Muscle of leg (tissue), 11 donors: ENCODE results near the gene SLC25A38. TPM values are rescaled to one million over a fixed set of nuclear protein-coding genes. Genes with fewer than 3 reads are reported as not detected.

Experiments used
- DNase-seq: peaks from one replicate; pipeline ENCODE4 v3.0.0; 2013
- H3K27ac ChIP-seq: one replicate; pipeline ENCODE4 v1.5.1; 2013; ENCODE audit warnings: mild to moderate bottlenecking, low read length, control low read depth
- H3K27me3 ChIP-seq: one replicate; pipeline ENCODE4 v1.6.1; 2013; ENCODE audit warnings: low read length; ENCODE audit not compliant: control insufficient read depth, insufficient read depth
- H3K36me3 ChIP-seq: one replicate; pipeline ENCODE4 v1.6.1; 2013; ENCODE audit warnings: low read length; ENCODE audit not compliant: control insufficient read depth, insufficient read depth
- H3K4me1 ChIP-seq: one replicate; pipeline ENCODE4 v1.6.1; 2013; ENCODE audit warnings: low read length; ENCODE audit not compliant: control insufficient read depth, insufficient read depth
- H3K4me3 ChIP-seq: one replicate; pipeline ENCODE4 v1.5.1; 2013; ENCODE audit warnings: low read length, control low read depth
- H3K9me3 ChIP-seq: replicated peaks from 2 replicates; pipeline ENCODE4 v1.6.1; 2013; ENCODE audit warnings: low read depth, low read length; ENCODE audit not compliant: control insufficient read depth
- WGBS: methylation state at CpG from one replicate; pipeline ENCODE4 v1.1.5; 2013; ENCODE audit warnings: missing lambda C conversion rate; ENCODE audit not compliant: insufficient coverage; 5-methylcytosine and 5-hydroxymethylcytosine counted together
- polyA plus RNA-seq, 8 donors: library from polyadenylated mRNA; unstranded; fragments of 120-200 nt; gene quantifications; one replicate each; pipeline versions ENCODE4 v1.2.1 to v1.2.3, GENCODE V29; 2013; ENCODE audit warnings: inconsistent platforms in 1 of 8, low replicate concordance in 1 of 8; ENCODE audit not compliant: insufficient read length in 8 of 8, insufficient read depth in 1 of 8
- total RNA-seq: library from RNA; stranded (reverse); fragments of 120-200 nt; gene quantifications from one replicate; pipeline ENCODE4 v1.2.4, GENCODE V29; 2013

The SLC25A38 gene
- total and polyA plus RNA-seq, 9 donors, result 12.6 to 19.4 (median 16.2) TPM

- 54% methylated on average over 22 of the region's 22 CpGs for WGBS
- no peaks in the 10 kb centered on the region for H3K36me3 ChIP-seq
- peaks cover 2% of the 10 kb centered on the region for H3K27me3 ChIP-seq
- H3K27ac ChIP-seq, result no peak overlapping the region
- peaks cover 5% of the 10 kb centered on the region for H3K4me1 ChIP-seq
- no peaks in the 10 kb centered on the region for H3K9me3 ChIP-seq
- H3K4me3 ChIP-seq, result no peak overlapping the region
- peak; percentile 41 for DNase-seq
Measured at GRCh38 chr3:39428745-39429201, 45.6 kb downstream of the SLC25A38 start.

GRCh38 chr3:39429466-39429865, 46.3 kb downstream of the SLC25A38 start:
- Histone ChIP-seq H3K27me3 (peaks cover 2% of the 10 kb centered on the region), H3K27ac (no peak overlapping the region), H3K36me3 (no peaks in the 10 kb centered on the region), H3K4me1 (peaks cover 5% of the 10 kb centered on the region), H3K4me3 (no peak overlapping the region), H3K9me3 (no peaks in the 10 kb centered on the region)
- no peak for DNase-seq
- 91% methylated on average over 11 of the region's 11 CpGs for WGBS

- H3K27ac ChIP-seq, result no peak overlapping the region
- H3K9me3 ChIP-seq, result no peaks in the 10 kb centered on the region
- peaks cover 2% of the 10 kb centered on the region for H3K27me3 ChIP-seq
- no peak overlapping the region for H3K4me3 ChIP-seq
- H3K36me3 ChIP-seq, result no peaks in the 10 kb centered on the region
- no peak for DNase-seq
- 75% methylated on average over 1 of the region's 5 CpGs for WGBS
- peaks cover 5% of the 10 kb centered on the region for H3K4me1 ChIP-seq
Measured at GRCh38 chr3:39432342-39432741, 49.2 kb downstream of the SLC25A38 start.

GRCh38 chr3:39433642-39434041, 50.5 kb downstream of the SLC25A38 start:
- DNase-seq, result peak; percentile 66
- peaks cover 5% of the 10 kb centered on the region for H3K4me1 ChIP-seq
- no CpG with 5 or more reads among the region's 3 CpGs for WGBS
- H3K27ac ChIP-seq, result peak overlapping the region; percentile 51
- H3K36me3 ChIP-seq, result no peaks in the 10 kb centered on the region
- no peaks in the 10 kb centered on the region for H3K9me3 ChIP-seq
- no peak overlapping the region for H3K4me3 ChIP-seq
- H3K27me3 ChIP-seq, result peaks cover 2% of the 10 kb centered on the region

GRCh38 chr3:39434574-39434973, 51.4 kb downstream of the SLC25A38 start:
- no peak for DNase-seq
- Histone ChIP-seq H3K36me3 (no peaks in the 10 kb centered on the region), H3K9me3 (no peaks in the 10 kb centered on the region), H3K27me3 (peaks cover under 1% of the 10 kb centered on the region), H3K27ac (no peak overlapping the region), H3K4me3 (no peak overlapping the region), H3K4me1 (peaks cover 5% of the 10 kb centered on the region)
- WGBS, result 70% methylated on average over 3 of the region's 5 CpGs

- Histone ChIP-seq H3K36me3 (no peaks in the 10 kb centered on the region), H3K27ac (no peak overlapping the region), H3K27me3 (no peaks in the 10 kb centered on the region), H3K4me1 (peaks cover 5% of the 10 kb centered on the region), H3K4me3 (no peak overlapping the region), H3K9me3 (no peaks in the 10 kb centered on the region)
- no CpG with 5 or more reads among the region's 1 CpG for WGBS
- DNase-seq, result no peak
Measured at GRCh38 chr3:39435006-39435748, 52.0 kb downstream of the SLC25A38 start.

GRCh38 chr3:39438880-39439279, 55.7 kb downstream of the SLC25A38 start:
- Histone ChIP-seq H3K27ac (no peak overlapping the region), H3K27me3 (no peaks in the 10 kb centered on the region), H3K36me3 (no peaks in the 10 kb centered on the region), H3K4me3 (no peak overlapping the region), H3K9me3 (no peaks in the 10 kb centered on the region), H3K4me1 (no peaks in the 10 kb centered on the region)
- WGBS, result 56% methylated on average over 3 of the region's 4 CpGs
- DNase-seq, result no peak

- 95% methylated on average over 3 of the region's 8 CpGs for WGBS
- Histone ChIP-seq H3K4me3 (no peak overlapping the region), H3K4me1 (no peaks in the 10 kb centered on the region), H3K36me3 (no peaks in the 10 kb centered on the region), H3K27ac (no peak overlapping the region), H3K9me3 (no peaks in the 10 kb centered on the region), H3K27me3 (no peaks in the 10 kb centered on the region)
- DNase-seq, result no peak
Measured at GRCh38 chr3:39440316-39440715, 57.1 kb downstream of the SLC25A38 start.

- DNase-seq, result no peak
- Histone ChIP-seq H3K9me3 (no peaks in the 10 kb centered on the region), H3K4me1 (peaks cover 3% of the 10 kb centered on the region), H3K27ac (no peak overlapping the region), H3K27me3 (no peaks in the 10 kb centered on the region), H3K36me3 (no peaks in the 10 kb centered on the region), H3K4me3 (no peak overlapping the region)
- 75% methylated on average over 4 of the region's 4 CpGs for WGBS
Measured at GRCh38 chr3:39443530-39443929, 60.4 kb downstream of the SLC25A38 start.

- Histone ChIP-seq H3K4me3 (no peak overlapping the region), H3K9me3 (no peaks in the 10 kb centered on the region), H3K4me1 (peaks cover 3% of the 10 kb centered on the region), H3K27me3 (no peaks in the 10 kb centered on the region), H3K36me3 (no peaks in the 10 kb centered on the region), H3K27ac (no peak overlapping the region)
- no peak for DNase-seq
- 67% methylated on average over 1 of the region's 2 CpGs for WGBS
Measured at GRCh38 chr3:39445927-39446326, 62.8 kb downstream of the SLC25A38 start.
